ENCODE data around the gene INHBB.

INHBB gene

GRCh38 chr2:120367649-120368048 is 21.7 kb downstream of the INHBB start:
- DNase-seq (ENCODE audit: low spot score), result no peak
- in situ Hi-C loops (cut with MboI; ENCODE audit: low sequenced_read_pairs, unreplicated experiment), result no loop called here

DNA sequence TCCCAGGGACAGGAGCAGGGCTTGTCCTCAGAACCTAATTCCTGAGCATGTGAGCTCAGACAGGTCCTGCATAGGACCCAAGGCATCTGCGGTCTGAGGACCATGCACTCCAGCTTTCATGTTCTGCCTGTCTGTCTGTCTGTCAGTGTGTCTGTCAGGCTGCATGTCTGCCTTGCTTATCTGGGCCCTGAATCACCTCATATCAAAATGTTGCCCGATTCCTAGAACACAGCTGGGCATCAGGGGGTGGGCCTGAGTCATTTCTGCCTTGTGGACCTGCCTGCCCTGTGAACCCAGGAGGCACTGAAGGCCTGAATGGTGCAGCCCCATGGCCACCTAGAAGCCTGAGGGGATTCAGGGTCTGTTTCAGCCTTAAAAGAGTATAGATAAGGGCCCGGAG is 22.1 kb downstream of the INHBB start:
- no peak for DNase-seq (ENCODE audit: low spot score)
- TF ChIP-seq, protein P1, sequence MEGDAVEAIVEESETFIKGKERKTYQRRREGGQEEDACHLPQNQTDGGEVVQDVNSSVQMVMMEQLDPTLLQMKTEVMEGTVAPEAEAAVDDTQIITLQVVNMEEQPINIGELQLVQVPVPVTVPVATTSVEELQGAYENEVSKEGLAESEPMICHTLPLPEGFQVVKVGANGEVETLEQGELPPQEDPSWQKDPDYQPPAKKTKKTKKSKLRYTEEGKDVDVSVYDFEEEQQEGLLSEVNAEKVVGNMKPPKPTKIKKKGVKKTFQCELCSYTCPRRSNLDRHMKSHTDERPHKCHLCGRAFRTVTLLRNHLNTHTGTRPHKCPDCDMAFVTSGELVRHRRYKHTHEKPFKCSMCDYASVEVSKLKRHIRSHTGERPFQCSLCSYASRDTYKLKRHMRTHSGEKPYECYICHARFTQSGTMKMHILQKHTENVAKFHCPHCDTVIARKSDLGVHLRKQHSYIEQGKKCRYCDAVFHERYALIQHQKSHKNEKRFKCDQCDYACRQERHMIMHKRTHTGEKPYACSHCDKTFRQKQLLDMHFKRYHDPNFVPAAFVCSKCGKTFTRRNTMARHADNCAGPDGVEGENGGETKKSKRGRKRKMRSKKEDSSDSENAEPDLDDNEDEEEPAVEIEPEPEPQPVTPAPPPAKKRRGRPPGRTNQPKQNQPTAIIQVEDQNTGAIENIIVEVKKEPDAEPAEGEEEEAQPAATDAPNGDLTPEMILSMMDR (IDR thresholded peaks at IDR 0.05; ENCODE audit: borderline replicate concordance, control extremely low read depth, extremely low read depth, insufficient read depth, missing control alignments), result no peak
- in situ Hi-C loops (cut with MboI; ENCODE audit: low sequenced_read_pairs, unreplicated experiment), result no loop called here

More at GRCh38 chr2:120367649-120368048, 21.7 kb downstream of the INHBB start:
- TF ChIP-seq, protein P1 (IDR thresholded peaks at IDR 0.05; ENCODE audit: borderline replicate concordance, control extremely low read depth, extremely low read depth, insufficient read depth, missing control alignments), result no peak

DNA sequence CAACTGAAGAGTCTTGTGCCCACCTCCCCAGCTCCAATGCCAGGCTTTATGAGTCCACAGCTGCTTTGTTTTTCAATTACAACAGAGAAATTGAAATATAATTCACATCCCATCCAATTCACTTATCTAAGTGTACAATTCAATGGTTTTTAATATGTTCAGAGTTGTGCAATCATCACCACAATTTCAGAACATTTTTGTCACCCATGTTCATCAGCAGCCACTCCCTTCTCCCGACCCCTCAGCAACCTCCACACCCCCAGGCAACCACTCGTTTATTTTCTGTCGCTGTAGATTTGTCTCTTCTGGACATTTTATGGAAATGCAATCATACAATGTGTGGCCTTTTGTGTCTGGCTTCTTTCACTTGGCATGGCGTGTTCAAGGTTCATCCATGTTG is 23.3 kb downstream of the INHBB start:
- no peak for DNase-seq (ENCODE audit: low spot score)
- TF ChIP-seq, protein P1 (IDR thresholded peaks at IDR 0.05; ENCODE audit: borderline replicate concordance, control extremely low read depth, extremely low read depth, insufficient read depth, missing control alignments), result no peak
- in situ Hi-C loops (cut with MboI; ENCODE audit: low sequenced_read_pairs, unreplicated experiment), result no loop called here

- in situ Hi-C loops (cut with MboI; ENCODE audit: low sequenced_read_pairs, unreplicated experiment), result no loop called here
- no peak for DNase-seq (ENCODE audit: low spot score)
- TF ChIP-seq, protein P1 (IDR thresholded peaks at IDR 0.05; ENCODE audit: borderline replicate concordance, control extremely low read depth, extremely low read depth, insufficient read depth, missing control alignments), result no peak
Measured at GRCh38 chr2:120371969-120372625, 26.2 kb downstream of the INHBB start.

DNA sequence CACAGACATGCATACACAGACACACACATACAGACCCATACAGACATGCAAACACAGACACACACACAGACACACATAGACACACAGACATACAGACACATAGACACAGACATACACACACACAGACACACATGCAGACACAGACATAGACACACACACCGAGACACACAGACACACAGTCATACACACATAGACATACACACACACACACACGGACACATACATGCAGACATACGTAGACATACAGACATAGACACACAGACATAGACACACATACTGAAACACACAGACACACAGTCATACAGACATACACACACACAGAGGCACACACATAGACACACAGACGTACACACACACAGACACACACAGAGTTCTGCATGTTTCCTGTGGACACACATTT is 26.9 kb downstream of the INHBB start:
- DNase-seq (ENCODE audit: low spot score), result no peak
- in situ Hi-C loops (cut with MboI; ENCODE audit: low sequenced_read_pairs, unreplicated experiment), result no loop called here
- TF ChIP-seq, protein P1 (IDR thresholded peaks at IDR 0.05; ENCODE audit: borderline replicate concordance, control extremely low read depth, extremely low read depth, insufficient read depth, missing control alignments), result no peak

GRCh38 chr2:120373424-120373823 is 27.5 kb downstream of the INHBB start:
- in situ Hi-C loops (cut with MboI; ENCODE audit: low sequenced_read_pairs, unreplicated experiment), result no loop called here
- DNase-seq (ENCODE audit: low spot score), result no peak
- TF ChIP-seq, protein P1 (IDR thresholded peaks at IDR 0.05; ENCODE audit: borderline replicate concordance, control extremely low read depth, extremely low read depth, insufficient read depth, missing control alignments), result no peak
